Nucleus accumbens (tissue), 56 donors: ENCODE data around the gene DGKD.

Experiments
- DNase-seq, 56 donors: peaks; one replicate each; lab custom pipeline; 2025; lab: John Stamatoyannopoulos, UW

DGKD gene, protein sequence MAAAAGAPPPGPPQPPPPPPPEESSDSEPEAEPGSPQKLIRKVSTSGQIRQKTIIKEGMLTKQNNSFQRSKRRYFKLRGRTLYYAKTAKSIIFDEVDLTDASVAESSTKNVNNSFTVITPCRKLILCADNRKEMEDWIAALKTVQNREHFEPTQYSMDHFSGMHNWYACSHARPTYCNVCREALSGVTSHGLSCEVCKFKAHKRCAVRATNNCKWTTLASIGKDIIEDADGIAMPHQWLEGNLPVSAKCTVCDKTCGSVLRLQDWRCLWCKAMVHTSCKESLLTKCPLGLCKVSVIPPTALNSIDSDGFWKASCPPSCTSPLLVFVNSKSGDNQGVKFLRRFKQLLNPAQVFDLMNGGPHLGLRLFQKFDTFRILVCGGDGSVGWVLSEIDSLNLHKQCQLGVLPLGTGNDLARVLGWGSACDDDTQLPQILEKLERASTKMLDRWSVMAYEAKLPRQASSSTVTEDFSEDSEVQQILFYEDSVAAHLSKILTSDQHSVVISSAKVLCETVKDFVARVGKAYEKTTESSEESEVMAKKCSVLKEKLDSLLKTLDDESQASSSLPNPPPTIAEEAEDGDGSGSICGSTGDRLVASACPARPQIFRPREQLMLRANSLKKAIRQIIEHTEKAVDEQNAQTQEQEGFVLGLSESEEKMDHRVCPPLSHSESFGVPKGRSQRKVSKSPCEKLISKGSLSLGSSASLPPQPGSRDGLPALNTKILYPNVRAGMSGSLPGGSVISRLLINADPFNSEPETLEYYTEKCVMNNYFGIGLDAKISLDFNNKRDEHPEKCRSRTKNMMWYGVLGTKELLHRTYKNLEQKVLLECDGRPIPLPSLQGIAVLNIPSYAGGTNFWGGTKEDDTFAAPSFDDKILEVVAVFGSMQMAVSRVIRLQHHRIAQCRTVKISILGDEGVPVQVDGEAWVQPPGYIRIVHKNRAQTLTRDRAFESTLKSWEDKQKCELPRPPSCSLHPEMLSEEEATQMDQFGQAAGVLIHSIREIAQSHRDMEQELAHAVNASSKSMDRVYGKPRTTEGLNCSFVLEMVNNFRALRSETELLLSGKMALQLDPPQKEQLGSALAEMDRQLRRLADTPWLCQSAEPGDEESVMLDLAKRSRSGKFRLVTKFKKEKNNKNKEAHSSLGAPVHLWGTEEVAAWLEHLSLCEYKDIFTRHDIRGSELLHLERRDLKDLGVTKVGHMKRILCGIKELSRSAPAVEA

DNA sequence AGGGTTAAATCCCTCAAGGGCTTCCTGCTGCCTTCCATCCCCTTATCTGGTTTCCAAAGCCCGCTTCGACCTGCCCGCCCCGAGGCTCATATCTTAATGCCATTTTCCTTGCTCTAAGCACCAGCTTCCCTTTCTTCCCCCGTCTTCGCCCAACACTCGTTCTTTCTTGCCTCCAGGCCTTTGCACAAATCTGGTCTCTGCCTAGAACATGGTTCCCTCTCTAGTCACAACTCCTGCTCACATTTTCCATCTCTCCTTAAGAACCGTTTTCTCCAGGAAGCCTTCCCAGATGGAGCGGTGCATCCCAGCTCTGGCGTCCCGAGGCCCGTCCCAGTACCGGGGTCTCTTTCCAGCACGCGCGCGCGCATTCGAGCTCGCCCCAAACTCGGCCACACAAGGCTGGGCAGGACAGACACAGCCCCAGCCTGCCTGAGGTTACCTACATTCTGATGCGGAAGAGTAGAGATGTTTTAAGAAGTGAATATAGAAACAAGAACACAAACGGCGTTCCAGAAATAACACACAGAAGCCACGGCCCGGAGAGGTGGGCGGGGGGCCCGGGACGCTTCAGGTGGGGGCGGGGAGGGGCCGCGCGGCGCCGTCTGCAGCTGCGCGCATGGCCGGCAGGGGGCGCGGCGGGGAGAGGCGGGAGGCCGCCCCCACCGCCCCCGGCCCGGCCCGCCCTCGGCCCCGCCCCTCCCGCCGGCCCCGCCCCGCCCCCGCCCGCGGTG is at the start of gene DGKD:
Gene DGKD (plus strand): TSS at position 726 of the 731 bp plus-strand sequence. CDS start 25 bp downstream, outside the sequence.
- DNase-seq: peak in 35 of 56 donors; percentile 24 to 79 (median 49)

DNA sequence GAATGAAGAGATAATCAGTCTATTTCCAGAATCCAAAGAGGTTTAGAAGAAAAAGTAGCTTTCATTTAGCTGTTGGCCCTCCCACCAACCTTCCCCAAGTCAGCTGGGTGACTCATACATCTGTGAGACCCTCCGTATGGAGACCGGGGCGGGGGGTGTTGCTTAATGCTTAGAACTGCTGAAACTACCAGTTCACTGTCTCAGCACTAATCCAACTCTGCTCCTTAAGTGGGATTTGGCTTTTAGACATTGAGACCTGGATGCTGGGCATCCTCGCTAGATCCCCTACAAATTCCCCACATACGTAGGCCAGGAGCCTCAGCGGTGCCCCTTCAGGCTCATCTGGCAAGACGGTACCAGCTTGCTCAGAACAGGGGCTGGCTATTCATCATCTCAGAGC is 46.7 kb upstream of the DGKD start, which contains the start of gene SAG:
Gene SAG (plus strand): TSS at position 252 of the 400 bp plus-strand sequence. CDS start 1,374 bp downstream, outside the sequence.
- DNase-seq: no peak

DNA sequence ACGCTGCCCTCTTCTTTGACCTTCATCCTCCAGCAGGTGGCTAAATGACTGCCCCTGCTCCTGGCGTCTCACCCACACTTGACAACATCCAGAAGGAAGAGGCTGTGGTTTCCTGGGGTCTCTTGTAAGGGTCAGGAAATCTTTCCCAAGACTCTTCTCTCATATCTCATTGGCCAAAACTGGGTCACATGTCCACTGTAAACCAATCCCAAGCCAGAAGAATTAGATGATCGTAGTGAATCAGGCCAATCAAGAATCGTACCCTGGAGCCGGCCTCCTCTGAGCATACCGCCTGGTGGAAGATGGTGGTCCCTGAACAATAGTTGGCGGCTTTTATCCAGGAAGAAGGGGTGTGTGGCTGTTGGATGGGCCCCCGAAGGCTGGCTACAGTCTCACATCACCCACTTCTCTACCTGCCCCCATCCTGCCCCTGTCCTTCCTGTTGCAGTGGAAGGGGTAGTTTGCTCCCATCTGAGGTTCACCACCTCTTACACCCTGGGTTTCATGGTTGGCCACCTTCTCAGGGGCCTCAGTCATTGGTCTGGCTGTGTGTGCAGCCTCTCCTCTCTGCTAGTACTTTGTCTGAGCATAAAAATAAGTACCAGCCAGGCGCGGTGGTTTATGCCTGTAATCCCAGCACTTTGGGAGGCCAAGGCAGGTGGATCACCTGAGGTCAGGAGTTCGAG is 42.9 kb upstream of the DGKD start:
- no peak for DNase-seq

DNA sequence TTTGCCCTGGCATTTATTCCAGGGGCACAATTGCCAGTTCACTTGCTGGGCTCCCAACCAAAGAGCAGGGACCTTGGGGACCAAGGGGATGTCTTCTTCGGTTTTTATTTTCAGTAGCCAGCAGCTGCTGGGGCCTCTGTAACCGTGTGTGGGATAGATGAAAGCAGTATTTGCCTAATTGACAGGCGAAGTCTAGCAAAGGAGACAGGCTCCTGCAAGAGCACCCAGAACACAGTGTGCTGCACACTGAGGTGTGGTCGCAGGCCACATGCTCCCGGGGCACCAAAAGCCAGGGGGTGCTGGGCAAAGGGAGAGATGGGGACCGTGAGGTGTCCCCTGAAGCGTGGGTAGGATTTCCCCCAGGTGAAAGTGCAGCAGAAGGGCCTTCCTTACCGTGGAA is 41.4 kb upstream of the DGKD start:
- DNase-seq: no peak

DNA sequence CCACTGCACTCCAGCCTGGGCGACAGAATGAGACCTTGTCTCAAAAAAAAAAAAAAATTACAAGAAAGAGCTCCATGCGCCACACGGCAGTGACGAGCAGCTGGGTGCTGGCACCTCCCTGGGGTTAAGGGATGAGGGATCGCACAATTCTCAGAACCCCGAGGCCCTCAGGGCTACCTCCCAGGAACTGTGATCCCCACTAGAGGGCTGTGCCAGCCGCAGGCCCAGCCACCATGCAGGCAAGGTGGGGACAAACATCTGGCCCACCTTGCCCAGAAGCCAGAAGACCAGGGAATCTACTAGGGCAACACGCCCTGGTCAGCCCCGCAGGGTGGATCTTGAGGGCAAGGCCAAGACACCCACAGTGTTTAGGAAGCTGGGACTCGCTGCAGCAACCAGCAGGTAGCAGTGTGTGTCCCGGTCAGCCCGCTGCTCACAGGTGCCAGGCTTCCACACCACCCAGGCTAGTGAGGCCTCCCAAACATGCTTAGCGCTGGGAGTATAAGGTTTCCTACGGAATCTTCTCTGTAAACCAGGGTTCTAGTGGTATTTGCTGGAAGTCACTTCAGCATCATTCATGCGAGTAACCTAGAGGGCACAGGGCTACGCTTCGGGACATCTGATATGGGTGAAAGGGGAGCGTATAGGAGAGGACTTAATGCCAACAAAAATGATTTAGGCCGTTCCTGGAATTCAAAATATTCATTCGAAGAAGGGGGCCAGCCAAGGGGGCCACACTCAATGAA is 39.9 kb upstream of the DGKD start:
- DNase-seq: no peak

DNA sequence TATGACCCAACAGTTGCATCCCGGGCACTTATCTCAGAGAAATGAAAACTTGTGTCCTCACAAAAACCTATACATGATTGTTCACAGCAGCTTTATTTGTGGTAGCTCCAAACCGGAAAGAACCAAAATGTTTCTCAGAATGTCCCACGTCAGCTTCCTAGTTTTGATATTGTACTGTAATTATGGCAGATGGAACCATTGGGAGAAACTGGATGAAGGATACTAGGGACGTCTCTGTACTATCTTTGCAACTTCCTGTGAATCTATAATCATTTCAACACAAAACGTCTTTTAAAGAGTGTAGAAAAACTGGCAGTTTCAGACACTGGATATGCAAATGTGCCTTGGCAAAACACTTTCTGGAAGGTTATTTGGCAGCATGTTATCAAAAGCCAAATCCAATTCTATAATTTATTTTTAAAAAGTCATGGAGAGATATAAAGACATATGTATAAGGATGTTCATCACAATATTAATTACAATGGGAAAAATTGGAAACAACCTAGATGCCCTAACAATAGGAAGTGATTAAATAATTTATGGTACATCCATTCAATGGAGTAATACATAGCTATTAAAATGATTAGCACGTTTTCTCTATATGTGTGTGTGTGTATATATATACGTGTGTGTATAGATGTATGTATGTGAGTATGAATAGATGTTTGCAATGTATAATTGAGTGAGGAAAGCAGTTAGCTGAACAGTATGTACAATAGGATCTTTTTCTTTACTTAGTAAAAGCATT is 36.9 kb upstream of the DGKD start:
- DNase-seq: no peak

DNA sequence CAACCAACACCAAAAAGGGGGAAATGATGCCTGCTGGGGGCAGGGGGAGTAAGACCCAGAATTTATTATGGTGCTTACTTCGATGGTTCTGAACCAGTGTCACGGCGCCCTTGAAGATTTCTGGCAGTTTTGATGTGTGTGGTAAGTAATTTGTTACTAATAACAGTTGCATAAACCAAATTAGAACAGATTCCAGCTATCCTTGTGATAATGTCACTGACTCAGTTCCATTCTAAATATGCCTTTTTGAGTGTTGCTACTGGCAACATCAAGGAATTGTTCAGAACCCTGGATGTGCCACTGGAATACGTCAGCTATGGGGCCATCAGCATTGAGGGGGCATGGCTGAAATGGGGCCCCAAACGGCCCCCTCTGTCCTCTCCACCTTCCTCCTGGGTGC is 35.0 kb upstream of the DGKD start:
- peak in 11 of 56 donors; percentile 6 to 52 (median 32) for DNase-seq

DNA sequence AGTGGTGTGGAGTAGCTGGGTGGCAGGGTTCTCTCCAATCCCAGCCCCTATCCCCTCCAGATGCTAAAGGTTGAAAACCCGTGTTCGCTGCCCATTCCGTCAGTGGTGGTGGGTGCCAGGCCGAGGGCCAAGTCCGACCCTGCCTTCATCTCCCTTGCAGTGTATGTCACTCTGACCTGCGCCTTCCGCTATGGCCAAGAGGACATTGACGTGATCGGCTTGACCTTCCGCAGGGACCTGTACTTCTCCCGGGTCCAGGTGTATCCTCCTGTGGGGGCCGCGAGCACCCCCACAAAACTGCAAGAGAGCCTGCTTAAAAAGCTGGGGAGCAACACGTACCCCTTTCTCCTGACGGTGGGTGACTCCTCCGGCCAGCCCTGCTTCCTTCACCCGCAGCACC is 33.8 kb upstream of the DGKD start:
- no peak for DNase-seq

DNA sequence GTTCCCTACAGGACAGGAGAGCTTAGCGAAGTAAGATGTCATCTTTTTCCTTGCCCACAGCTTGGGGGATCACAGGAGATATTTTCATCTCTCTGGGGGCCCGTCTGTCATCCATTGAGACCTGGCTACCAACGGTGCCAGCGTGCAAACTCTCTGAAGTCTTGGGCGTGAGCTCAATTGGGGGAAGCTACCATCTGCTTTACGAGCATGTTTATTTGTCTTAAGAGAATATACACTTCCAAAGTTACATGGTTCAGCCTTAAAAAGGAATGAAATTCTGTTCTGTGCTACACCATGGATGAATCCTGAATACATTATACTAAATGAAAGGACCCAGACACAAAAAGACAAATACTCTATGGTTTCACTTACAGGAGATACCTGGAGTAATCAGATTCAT is 33.1 kb upstream of the DGKD start:
- no peak for DNase-seq

DNA sequence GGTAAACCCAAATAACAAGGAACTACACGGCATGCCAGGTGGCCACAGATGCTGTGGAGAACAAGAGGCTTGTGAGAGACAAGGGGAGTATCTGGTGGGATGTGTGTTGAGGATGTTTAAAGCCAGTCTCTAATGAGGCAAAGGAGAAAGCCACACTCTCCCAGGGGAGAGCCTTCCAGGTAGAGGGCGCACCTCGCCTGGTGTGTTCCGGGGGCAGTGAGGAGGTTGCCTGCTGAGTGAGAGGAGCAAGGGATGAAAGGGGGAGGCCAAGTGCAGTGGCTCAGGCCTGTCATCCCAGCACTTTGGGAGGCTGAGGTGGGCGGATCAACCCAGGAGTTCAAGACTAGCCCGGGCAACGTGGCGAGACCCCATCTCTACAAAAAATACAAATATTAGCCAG is 30.4 kb upstream of the DGKD start:
- DNase-seq: no peak

DNA sequence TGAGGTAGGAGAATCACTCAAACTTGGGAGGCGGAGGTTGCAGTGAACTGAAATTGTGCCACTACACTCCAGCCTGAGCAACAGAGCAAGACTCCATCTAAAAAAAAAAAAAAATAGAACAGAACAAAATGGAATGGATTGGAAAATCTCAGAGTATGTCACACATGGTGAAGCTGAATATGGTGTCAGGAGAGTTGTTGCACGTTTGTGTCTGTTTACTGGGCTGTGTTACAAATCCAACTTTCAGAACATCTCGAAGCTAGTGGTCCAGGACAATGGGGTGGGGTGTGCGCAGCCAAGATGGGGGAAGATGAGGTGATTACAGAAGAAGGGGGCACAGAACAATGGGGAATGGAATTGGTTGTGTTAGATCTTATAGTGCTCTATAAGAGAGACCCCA is 29.0 kb upstream of the DGKD start:
- DNase-seq: no peak

DNA sequence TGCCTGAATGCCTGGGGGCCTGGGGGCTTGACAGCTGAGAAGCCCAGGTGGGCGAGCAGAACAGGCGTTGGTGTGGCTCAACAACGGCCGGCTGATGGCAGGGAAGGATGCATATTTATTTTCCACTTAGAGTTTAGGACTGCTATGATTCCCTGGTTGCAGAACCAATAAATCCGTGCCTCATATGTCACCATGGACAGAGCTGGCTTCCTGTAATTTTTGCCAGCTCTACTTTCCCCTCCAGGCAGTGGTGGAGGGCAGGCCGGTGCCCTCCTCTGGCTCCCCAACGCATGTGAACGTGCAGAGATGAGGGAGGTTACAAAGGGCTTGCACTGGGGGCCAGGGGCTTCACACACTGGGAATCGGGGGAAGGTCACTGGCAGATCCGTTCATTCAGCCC is 28.5 kb upstream of the DGKD start:
- no peak for DNase-seq

DNA sequence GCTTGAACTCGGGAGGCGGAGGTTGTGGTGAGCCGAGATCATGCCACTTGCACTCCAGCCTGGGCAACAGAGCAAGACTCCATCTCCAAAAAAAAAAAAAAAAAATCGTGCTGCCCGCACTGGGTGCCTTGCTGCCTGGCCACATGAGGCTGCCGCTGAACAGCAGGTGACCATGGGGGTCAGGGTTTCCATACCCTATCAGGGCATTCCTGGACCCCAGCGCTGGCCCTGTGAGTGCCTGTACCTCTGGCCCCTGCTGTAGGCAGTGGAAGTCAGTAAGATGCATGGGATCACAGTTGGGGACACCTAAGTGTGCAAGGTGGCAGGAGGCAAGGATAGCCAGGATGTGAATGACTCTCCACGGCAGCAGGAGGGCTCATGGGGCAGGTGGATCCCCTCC is 27.8 kb upstream of the DGKD start:
- DNase-seq: no peak

DNA sequence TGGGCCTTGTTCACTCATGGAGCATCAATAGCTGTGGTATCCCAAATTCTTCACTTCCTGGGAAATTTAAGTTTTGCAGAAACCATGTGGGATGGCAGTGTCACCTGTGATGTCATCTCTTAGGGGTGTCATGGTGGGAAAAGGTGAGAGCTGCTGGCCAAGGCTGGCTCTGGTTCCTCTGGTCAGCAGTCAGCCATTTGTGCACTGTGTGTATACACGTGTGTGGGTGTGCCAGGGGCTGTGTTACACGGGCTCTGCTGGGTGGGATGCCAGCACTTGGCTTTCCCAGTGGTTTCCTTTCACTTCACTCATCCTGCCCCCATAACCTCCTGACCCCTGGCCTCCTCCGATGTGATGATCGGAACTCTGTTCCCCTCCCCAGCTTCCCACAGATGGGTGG is 25.4 kb upstream of the DGKD start:
- DNase-seq: no peak

DNA sequence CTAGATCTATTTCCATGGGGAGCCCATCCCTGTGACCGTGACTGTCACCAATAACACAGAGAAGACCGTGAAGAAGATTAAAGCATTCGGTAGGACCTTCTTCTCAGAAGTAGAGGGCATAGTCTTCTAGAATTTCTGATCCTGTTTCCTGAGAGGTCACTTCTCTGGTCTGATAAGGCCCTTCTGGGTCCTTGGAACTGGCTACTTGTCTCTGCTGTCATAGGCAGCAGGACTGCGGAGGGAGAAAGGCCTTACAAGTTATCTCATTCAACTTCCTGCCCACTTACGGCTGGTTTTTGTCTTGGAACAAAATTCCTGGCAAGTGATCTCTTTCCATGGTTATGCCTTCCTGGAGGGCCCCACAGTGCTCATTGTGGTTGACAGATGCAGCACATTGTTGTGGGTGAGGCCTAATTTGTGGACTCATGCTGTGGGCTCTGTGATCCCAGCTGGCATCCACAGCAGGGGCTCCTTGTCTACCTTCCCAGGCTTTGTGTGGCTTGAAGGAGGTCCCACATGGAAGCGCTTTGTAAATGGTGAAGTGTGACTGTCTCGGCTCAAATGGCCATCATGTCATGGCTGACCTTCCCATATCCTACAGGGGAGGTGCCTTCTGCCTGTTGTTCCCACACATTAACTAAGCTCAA is 24.7 kb upstream of the DGKD start:
- DNase-seq: no peak

DNA sequence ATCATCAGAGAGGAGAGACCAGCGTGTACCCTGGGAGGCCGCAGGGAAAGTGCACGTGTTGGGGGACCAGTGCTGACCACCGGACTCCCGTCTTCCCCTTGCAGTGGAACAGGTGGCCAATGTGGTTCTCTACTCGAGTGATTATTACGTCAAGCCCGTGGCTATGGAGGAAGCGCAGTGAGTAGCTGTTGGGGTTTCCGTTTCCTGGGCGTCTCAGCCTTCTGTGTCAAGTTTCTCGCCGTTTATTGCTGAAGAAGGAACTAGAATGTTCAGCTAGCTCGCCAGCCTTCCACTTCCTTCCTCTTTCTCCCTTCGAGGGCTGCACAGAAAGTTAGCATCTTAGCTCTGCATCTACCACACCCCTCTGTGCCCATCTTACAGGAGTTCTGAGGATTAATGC is 22.8 kb upstream of the DGKD start:
- peak in 24 of 56 donors; percentile 8 to 55 (median 30) for DNase-seq

DNA sequence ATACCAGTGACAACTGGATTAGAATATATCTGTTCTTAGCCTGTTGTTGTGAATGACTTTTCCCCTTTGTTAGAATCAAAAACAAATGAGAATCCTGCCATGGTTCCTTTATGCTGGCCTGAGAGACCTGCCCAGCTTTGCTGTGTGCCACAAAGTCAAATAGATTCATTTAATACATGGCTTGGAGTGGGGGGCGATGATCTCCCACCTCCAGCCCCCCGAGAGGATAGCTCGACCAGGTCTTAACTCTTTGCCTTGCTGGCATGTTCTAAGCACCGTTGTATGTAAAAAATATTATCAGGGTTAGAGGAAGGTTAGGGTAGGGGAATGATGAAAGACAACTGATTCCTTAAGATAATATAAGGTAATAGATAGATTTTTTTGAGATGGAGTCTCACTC is 22.2 kb upstream of the DGKD start:
- DNase-seq: no peak

DNA sequence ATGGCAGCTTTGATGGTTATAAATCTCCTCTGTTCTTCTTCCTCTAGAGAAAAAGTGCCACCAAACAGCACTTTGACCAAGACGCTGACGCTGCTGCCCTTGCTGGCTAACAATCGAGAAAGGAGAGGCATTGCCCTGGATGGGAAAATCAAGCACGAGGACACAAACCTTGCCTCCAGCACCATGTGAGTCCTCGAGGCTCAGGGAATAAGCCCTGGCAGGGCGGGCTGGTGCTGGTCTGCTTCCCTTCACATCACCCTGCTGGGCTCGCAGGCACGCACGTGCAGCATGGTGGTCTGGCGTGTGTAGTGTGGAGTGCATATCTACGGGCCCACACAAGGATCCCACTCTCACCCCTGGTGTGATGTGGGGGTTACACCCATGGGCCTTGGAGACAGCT is 19.4 kb upstream of the DGKD start:
- DNase-seq: no peak
